Endodermal cell (in vitro differentiated cells): ENCODE measurements around the gene RBM26. TPM values are rescaled to one million over a fixed set of nuclear protein-coding genes. Genes with fewer than 3 reads are reported as not detected.
A peak's percentile ranks its signal among the peaks of the same experiment; 100 is the strongest.

Source experiments
- DNase-seq: peaks from one replicate; pipeline ENCODE4 v3.0.0-alpha.2; 2017
- H3K27ac ChIP-seq: 2 replicates; pipeline ENCODE4 v1.5.1; 2013; ENCODE audit warnings: mild to moderate bottlenecking, low read depth, low read length, moderate library complexity
- H3K27me3 ChIP-seq: 2 replicates; pipeline ENCODE4 v1.6.1; 2013; ENCODE audit warnings: mild to moderate bottlenecking, low read length, moderate library complexity; ENCODE audit not compliant: insufficient read depth, control insufficient read depth, poor library complexity, severe bottlenecking
- H3K36me3 ChIP-seq: 2 replicates; pipeline ENCODE4 v1.7.0; 2013; ENCODE audit warnings: mild to moderate bottlenecking, low read length, moderate library complexity; ENCODE audit not compliant: control insufficient read depth, insufficient read depth
- H3K4me1 ChIP-seq: one replicate; pipeline ENCODE4 v1.7.0; 2013; ENCODE audit warnings: low read length; ENCODE audit not compliant: control insufficient read depth, insufficient read depth
- H3K4me3 ChIP-seq: 2 replicates; pipeline ENCODE4 v1.5.1; 2013; ENCODE audit warnings: mild to moderate bottlenecking, low read length, moderate library complexity
- H3K9ac ChIP-seq: 2 replicates; pipeline ENCODE4 v1.6.1; 2013; ENCODE audit warnings: mild to moderate bottlenecking, low read length, moderate library complexity; ENCODE audit not compliant: poor library complexity, severe bottlenecking; ENCODE audit errors: extremely low read depth
- H3K9me3 ChIP-seq: 2 replicates; pipeline ENCODE4 v1.6.1; 2013; ENCODE audit warnings: mild to moderate bottlenecking, low read length, moderate library complexity; ENCODE audit not compliant: control insufficient read depth
- H3K27ac Mint-ChIP-seq: 2 replicates; pipeline ENCODE4 v1.8.0; 2020; ENCODE audit warnings: mixed read lengths
- H3K27me3 Mint-ChIP-seq: 2 replicates; pipeline ENCODE4 v1.8.0; 2021; ENCODE audit warnings: mild to moderate bottlenecking, mixed read lengths; ENCODE audit not compliant: insufficient read depth
- H3K36me3 Mint-ChIP-seq: 2 replicates; pipeline ENCODE4 v1.8.0; 2020; ENCODE audit warnings: low read depth, mixed read lengths
- H3K4me1 Mint-ChIP-seq: 2 replicates; pipeline ENCODE4 v1.8.0; 2020; ENCODE audit warnings: mixed read lengths
- H3K4me3 Mint-ChIP-seq: 2 replicates; pipeline ENCODE4 v1.8.0; 2020; ENCODE audit warnings: mild to moderate bottlenecking, moderate library complexity, mixed read lengths
- H3K9me3 Mint-ChIP-seq: 2 replicates; pipeline ENCODE4 v1.8.0; 2020; ENCODE audit warnings: mild to moderate bottlenecking, mixed read lengths
- CTCF ChIP-seq: fragments of 200-600 bp; sonication (generic); conservative IDR thresholded peaks from 2 replicates; pipeline ENCODE4 v1.5.0; 2021; ENCODE audit warnings: antibody characterized with exemption, mild to moderate bottlenecking
- WGBS, 2 experiments: methylation state at CpG; one replicate each; pipeline versions ENCODE4 v1.1.5 to v1.1.7; 2013; ENCODE audit warnings: missing lambda C conversion rate in 2 of 2, mixed read lengths in 1 of 2; ENCODE audit not compliant: insufficient coverage in 1 of 2, insufficient read length in 1 of 2; 5-methylcytosine and 5-hydroxymethylcytosine counted together
- total RNA-seq, 2 donors: library from RNA; stranded (reverse); fragmentation: NEBNext Ultra II Directional in 1 of 2; extraction: Animal tissue kit (Norgen Biotek cat#: 25700) in 1 of 2; gene quantifications; 2 replicates in 1 of 2; 3 replicates in 1 of 2; pipeline ENCODE4 v1.2.1, GENCODE V29; 2021

The RBM26 gene
- total RNA-seq, 2 donors from 2014 or later = 65.0 to 81.7 TPM

GRCh38 chr13:79311386-79311785 lies 94.7 kb downstream of the RBM26 start:
- Mint-ChIP-seq H3K9me3 (no peaks in the 10 kb centered on the region), H3K4me3 (no peak overlapping the region), H3K36me3 (peaks cover 6% of the 10 kb centered on the region), H3K27ac (peak overlapping the region; percentile 4), H3K4me1 (peaks cover 8% of the 10 kb centered on the region), H3K27me3 (no peaks in the 10 kb centered on the region)
- Histone ChIP-seq H3K27me3 (no peaks in the 10 kb centered on the region), H3K9ac (no peak overlapping the region), H3K36me3 (peaks cover 16% of the 10 kb centered on the region), H3K27ac (no peak overlapping the region), H3K9me3 (no peaks in the 10 kb centered on the region), H3K4me3 (no peak overlapping the region), H3K4me1 (no peaks in the 10 kb centered on the region)
- no peak for DNase-seq
- TF ChIP-seq CTCF = no peak
- WGBS, 2 experiments = 91 to 100% methylated on average over 1 of the region's 3 CpGs

DNA sequence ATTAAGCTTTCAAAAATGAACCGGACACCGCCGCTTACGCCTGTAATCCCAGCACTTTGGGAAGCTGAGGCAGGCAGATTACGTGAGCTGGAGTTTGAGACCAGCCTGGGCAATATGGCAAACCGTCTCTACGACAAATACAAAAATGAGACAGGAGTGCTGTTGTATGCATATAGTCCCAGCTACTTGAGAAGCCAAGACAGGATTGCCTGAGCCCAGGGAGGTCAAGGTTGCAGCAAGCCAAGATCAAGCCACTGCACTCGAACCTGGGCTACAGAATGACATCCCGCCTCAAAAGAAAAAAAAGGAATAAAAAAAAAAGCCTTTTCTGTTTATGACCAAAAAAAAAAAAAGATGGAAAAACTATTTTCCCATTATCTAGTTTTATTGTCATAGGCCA lies 96.4 kb downstream of the RBM26 start:
- Mint-ChIP-seq H3K4me3 (no peak overlapping the region), H3K9me3 (no peaks in the 10 kb centered on the region), H3K36me3 (peaks cover 6% of the 10 kb centered on the region), H3K27me3 (no peaks in the 10 kb centered on the region), H3K4me1 (peaks cover 8% of the 10 kb centered on the region), H3K27ac (no peak overlapping the region)
- Histone ChIP-seq H3K9me3 (no peaks in the 10 kb centered on the region), H3K4me3 (no peak overlapping the region), H3K36me3 (peaks cover 6% of the 10 kb centered on the region), H3K27me3 (no peaks in the 10 kb centered on the region), H3K4me1 (no peaks in the 10 kb centered on the region), H3K27ac (no peak overlapping the region), H3K9ac (no peak overlapping the region)
- TF ChIP-seq CTCF = no peak
- 92 to 96% methylated on average over 7 to 9 of the region's 9 CpGs for WGBS, 2 experiments
- no peak for DNase-seq

- Histone ChIP-seq H3K9ac (no peak overlapping the region), H3K9me3 (no peaks in the 10 kb centered on the region), H3K27ac (no peak overlapping the region), H3K27me3 (no peaks in the 10 kb centered on the region), H3K36me3 (no peaks in the 10 kb centered on the region), H3K4me1 (no peaks in the 10 kb centered on the region), H3K4me3 (no peak overlapping the region)
- Mint-ChIP-seq H3K27me3 (no peaks in the 10 kb centered on the region), H3K4me1 (peaks cover 8% of the 10 kb centered on the region), H3K4me3 (no peak overlapping the region), H3K9me3 (peaks cover 2% of the 10 kb centered on the region), H3K36me3 (no peaks in the 10 kb centered on the region), H3K27ac (peak overlapping the region; percentile 23)
- peak; percentile 57 for DNase-seq
- whole genome bisulfite sequencing, 2 experiments = 88% methylated on average over 4 to 7 of the region's 8 CpGs
- no peak for TF ChIP-seq CTCF
Measured at GRCh38 chr13:79307866-79308298, 98.2 kb downstream of the RBM26 start.
